MM.1S (cell line): ENCODE measurements around the gene MYADML2.

Experiments used
- DNase-seq: peaks from one replicate; pipeline ENCODE4 v3.0.0-alpha.2; 2015
- H2AFZ ChIP-seq: fragments of 300-600 bp; sonication (generic); 2 replicates; pipeline ENCODE4 v1.6.0; 2016; ENCODE audit warnings: antibody characterized with exemption, low read length
- H3F3A ChIP-seq: fragments of 300-600 bp; sonication (generic); 2 replicates; pipeline ENCODE4 v1.6.1; 2016; ENCODE audit warnings: mild to moderate bottlenecking, antibody characterized with exemption, low read length, moderate library complexity, mixed read lengths; ENCODE audit not compliant: insufficient read depth
- H3K27ac ChIP-seq: fragments of 300-600 bp; sonication (generic); 2 replicates; pipeline ENCODE4 v1.5.1; 2016; ENCODE audit warnings: mild to moderate bottlenecking, low read length
- H3K27me3 ChIP-seq: fragments of 300-600 bp; sonication (generic); replicated peaks from 2 replicates; pipeline ENCODE4 v1.6.0; 2016; ENCODE audit warnings: low read length; ENCODE audit not compliant: insufficient read depth
- H3K36me3 ChIP-seq: fragments of 300-600 bp; sonication (generic); replicated peaks from 2 replicates; pipeline ENCODE4 v1.6.1; 2016; ENCODE audit warnings: mild to moderate bottlenecking, low read length, mixed read lengths; ENCODE audit not compliant: insufficient read depth
- H3K4me1 ChIP-seq: fragments of 300-600 bp; sonication (generic); 2 replicates; pipeline ENCODE4 v1.6.1; 2016; ENCODE audit warnings: low read length, mixed read lengths
- H3K4me2 ChIP-seq: fragments of 300-600 bp; sonication (generic); 2 replicates; pipeline ENCODE4 v1.6.0; 2016; ENCODE audit warnings: low read depth, low read length
- H3K4me3 ChIP-seq: fragments of 300-600 bp; sonication (generic); 2 replicates; pipeline ENCODE4 v1.5.1; 2016; ENCODE audit warnings: low read length, mixed read lengths
- H3K79me2 ChIP-seq: fragments of 300-600 bp; sonication (generic); 2 replicates; pipeline ENCODE4 v1.6.1; 2016; ENCODE audit warnings: mixed run types, low read length, mixed read lengths
- H3K9ac ChIP-seq: fragments of 300-600 bp; sonication (generic); 2 replicates; pipeline ENCODE4 v1.6.1; 2016; ENCODE audit warnings: low read length, mixed read lengths
- H3K9me2 ChIP-seq: fragments of 300-600 bp; sonication (generic); replicated peaks from 2 replicates; pipeline ENCODE4 v1.6.1; 2016; ENCODE audit warnings: mild to moderate bottlenecking, low read length, mixed read lengths; ENCODE audit not compliant: insufficient read depth
- H3K9me3 ChIP-seq: fragments of 300-600 bp; sonication (generic); replicated peaks from 2 replicates; pipeline ENCODE4 v1.6.1; 2016; ENCODE audit warnings: mild to moderate bottlenecking, low read length, mixed read lengths; ENCODE audit not compliant: insufficient read depth
- H4K20me1 ChIP-seq: fragments of 300-600 bp; sonication (generic); 2 replicates; pipeline ENCODE4 v1.6.1; 2016; ENCODE audit warnings: mild to moderate bottlenecking, low read length, moderate library complexity, mixed read lengths; ENCODE audit not compliant: insufficient read depth
- EZH2 ChIP-seq: fragments of 300-600 bp; sonication (generic); optimal IDR thresholded peaks from 2 replicates; pipeline ENCODE3; 2017; ENCODE audit warnings: low read depth, mild to moderate bottlenecking, antibody characterized with exemption, low read length, mixed read lengths
- EZH2phosphoT487 ChIP-seq: fragments of 300-600 bp; sonication (generic); IDR thresholded peaks from 2 replicates; pipeline ENCODE4 v1.6.1; 2018; ENCODE audit warnings: antibody characterized with exemption, low read length
- TF ChIP-seq, protein P1 (sequence below): fragments of 300-600 bp; sonication (generic); IDR thresholded peaks from 2 replicates; pipeline ENCODE4 v1.5.1; 2016; ENCODE audit warnings: antibody characterized with exemption, low read length, mixed read lengths

The MYADML2 gene

DNA sequence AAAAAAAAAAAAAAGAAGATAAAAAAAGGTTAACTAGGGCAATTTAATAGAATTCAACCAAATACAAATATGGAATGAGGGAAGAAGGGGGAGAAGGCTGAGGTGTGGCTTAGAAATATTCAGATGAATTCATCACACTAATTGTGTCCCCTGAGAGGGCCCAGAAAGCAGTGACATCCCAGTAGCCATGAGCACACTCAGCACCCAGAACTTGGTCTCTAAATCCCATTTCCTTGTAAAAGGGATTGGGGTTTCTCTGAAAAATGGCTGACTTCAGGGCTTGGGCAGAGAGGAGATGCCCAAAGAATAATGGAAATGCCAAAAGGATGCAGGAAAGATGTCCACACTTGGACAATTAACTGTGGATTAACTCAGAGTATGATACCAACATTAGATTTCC is 26.4 kb upstream of the MYADML2 start:
- Histone ChIP-seq H3K4me1 (peaks cover 5% of the 10 kb centered on the region), H3K79me2 (no peaks in the 10 kb centered on the region; the same call in 1 of the 2 replicates), H3K4me2 (no peak overlapping the region), H3K36me3 (no peaks in the 10 kb centered on the region), H3K9me2 (no peaks in the 10 kb centered on the region), H3K9ac (no peak overlapping the region), H3K27me3 (peaks cover 12% of the 10 kb centered on the region), H4K20me1 (no peaks in the 10 kb centered on the region), H2AFZ (no peak overlapping the region), H3F3A (no peaks in the 10 kb centered on the region), H3K9me3 (no peaks in the 10 kb centered on the region), H3K4me3 (no peak overlapping the region), H3K27ac (no peak overlapping the region)
- TF ChIP-seq EZH2 = no peak
- TF ChIP-seq EZH2phosphoT487 = no peak
- TF ChIP-seq, protein P1, sequence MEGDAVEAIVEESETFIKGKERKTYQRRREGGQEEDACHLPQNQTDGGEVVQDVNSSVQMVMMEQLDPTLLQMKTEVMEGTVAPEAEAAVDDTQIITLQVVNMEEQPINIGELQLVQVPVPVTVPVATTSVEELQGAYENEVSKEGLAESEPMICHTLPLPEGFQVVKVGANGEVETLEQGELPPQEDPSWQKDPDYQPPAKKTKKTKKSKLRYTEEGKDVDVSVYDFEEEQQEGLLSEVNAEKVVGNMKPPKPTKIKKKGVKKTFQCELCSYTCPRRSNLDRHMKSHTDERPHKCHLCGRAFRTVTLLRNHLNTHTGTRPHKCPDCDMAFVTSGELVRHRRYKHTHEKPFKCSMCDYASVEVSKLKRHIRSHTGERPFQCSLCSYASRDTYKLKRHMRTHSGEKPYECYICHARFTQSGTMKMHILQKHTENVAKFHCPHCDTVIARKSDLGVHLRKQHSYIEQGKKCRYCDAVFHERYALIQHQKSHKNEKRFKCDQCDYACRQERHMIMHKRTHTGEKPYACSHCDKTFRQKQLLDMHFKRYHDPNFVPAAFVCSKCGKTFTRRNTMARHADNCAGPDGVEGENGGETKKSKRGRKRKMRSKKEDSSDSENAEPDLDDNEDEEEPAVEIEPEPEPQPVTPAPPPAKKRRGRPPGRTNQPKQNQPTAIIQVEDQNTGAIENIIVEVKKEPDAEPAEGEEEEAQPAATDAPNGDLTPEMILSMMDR = no peak
- DNase-seq = no peak

DNA sequence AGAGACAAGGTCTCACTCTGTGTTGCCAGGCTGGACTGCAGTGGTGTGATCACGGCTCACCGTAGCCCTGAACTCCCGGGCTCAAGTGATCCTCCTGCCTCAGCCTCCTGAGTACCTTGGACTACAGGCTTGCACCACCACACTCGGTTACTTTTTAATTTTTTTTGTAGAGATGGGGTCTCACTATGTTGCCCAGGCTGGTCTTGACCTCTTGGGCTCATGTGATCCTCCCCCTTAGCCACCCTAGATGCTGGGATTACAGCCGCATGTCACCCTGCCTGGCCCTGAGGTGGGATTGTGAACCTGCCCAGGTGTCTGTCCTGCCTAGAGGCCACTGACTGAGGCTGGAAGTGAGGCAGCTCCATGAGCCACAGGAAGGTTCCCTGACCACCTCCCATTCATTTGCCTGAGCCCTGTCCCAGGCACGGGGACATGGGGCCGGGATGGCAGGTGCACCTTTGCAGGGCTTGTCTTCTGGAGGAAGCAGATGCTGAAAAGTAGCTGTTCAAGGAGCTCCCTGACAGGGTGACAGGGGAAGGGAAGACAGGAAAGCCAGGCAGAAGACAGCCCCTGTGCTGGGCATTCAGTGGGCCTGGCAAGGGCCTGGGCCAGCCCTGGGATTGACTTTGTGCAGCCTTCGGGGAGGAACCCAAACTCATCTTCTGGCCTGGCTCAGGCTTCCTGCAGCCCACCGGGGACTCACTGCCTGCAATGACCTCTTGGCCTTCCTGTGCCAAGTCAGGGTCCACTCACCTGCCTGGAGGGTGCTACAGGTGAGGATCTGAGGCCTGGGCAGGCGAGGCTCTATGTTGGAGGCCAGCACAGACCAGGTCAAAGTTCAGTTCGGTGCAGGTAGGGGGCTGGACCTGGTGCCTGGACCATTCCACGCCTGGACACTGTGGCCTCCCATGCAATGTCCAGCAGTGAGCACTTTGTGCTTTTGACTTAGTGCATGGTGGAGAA is 22.1 kb upstream of the MYADML2 start:
- no peak overlapping the region for H2AFZ ChIP-seq
- H3K9ac ChIP-seq = no peak overlapping the region
- no peaks in the 10 kb centered on the region for H3K36me3 ChIP-seq
- H3K4me1 ChIP-seq = no peaks in the 10 kb centered on the region
- no peak overlapping the region for H3K4me3 ChIP-seq
- H3K9me2 ChIP-seq = no peaks in the 10 kb centered on the region
- DNase-seq = no peak
- no peak overlapping the region for H3K4me2 ChIP-seq
- no peaks in the 10 kb centered on the region for H3K79me2 ChIP-seq
- H3F3A ChIP-seq = no peaks in the 10 kb centered on the region
- no peak overlapping the region for H3K27ac ChIP-seq
- peaks cover 30% of the 10 kb centered on the region for H3K27me3 ChIP-seq
- H3K9me3 ChIP-seq = no peaks in the 10 kb centered on the region
- TF ChIP-seq, protein P1 = no peak
- TF ChIP-seq EZH2 (no peak), EZH2phosphoT487 (no peak)
- no peaks in the 10 kb centered on the region for H4K20me1 ChIP-seq

DNA sequence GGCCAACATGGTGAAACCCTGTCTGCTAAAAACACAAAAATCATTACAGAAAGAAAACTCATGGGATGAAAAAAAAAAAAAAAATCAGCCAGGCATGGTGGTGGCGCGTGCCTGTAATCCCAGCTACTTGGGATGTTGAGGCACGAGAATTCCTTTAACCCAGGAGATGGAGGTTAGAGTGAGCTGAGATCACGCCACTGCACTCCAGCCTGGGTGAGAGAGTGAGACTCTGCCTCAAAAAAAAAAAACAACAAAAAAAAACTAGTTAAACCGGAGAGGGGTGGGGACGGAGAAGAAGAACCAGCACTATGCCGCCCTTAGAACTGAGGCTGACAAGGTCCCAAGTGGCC is 21.3 kb upstream of the MYADML2 start:
- H3K9ac ChIP-seq = no peak overlapping the region
- H4K20me1 ChIP-seq = no peaks in the 10 kb centered on the region
- no peaks in the 10 kb centered on the region for H3K79me2 ChIP-seq
- no peak for DNase-seq
- H3K4me1 ChIP-seq = no peaks in the 10 kb centered on the region
- H3K36me3 ChIP-seq = no peaks in the 10 kb centered on the region
- no peaks in the 10 kb centered on the region for H3K9me3 ChIP-seq
- no peak overlapping the region for H3K27ac ChIP-seq
- no peak overlapping the region for H3K4me3 ChIP-seq
- peaks cover 38% of the 10 kb centered on the region for H3K27me3 ChIP-seq
- H2AFZ ChIP-seq = no peak overlapping the region
- TF ChIP-seq EZH2phosphoT487 (no peak), EZH2 (no peak)
- TF ChIP-seq, protein P1 = no peak
- peak overlapping the region; percentile 60; the same call in 1 of the 2 replicates for H3K4me2 ChIP-seq
- no peaks in the 10 kb centered on the region for H3K9me2 ChIP-seq
- no peaks in the 10 kb centered on the region for H3F3A ChIP-seq
